ENCODE measurements around the gene GRK3.

DNA sequence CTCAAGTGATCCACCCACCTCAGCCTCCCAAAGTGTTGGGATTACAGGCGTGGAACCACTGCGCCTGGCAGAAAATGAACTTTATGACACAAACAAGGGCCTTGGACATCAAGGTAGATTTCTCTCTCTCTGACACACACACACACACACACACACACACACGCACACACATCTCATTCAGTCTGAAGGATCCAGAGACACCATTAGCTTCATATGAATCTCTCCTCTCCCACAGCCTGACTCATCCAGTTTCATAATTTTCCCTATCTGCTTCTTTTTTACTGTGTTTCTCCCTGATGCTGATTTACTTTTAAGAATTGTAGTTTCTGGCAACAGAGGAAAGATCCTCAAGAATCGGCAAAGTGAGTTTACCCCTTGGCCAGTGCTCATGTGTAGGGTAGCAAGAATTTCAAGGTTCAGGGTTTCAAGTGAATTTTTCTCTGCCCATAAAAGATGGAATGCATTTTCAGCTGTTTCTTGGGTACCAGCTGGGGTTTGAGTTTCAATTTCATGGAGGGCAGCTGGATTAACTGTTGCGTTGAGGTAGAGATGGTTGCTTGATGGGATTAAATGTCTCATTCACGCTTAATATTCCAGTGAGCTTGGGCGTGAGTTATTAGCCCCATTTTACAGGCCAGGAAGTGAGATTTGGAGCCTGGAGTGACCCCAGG, 181.0 kb downstream of the GRK3 start:
- TF ChIP-seq, protein P1, sequence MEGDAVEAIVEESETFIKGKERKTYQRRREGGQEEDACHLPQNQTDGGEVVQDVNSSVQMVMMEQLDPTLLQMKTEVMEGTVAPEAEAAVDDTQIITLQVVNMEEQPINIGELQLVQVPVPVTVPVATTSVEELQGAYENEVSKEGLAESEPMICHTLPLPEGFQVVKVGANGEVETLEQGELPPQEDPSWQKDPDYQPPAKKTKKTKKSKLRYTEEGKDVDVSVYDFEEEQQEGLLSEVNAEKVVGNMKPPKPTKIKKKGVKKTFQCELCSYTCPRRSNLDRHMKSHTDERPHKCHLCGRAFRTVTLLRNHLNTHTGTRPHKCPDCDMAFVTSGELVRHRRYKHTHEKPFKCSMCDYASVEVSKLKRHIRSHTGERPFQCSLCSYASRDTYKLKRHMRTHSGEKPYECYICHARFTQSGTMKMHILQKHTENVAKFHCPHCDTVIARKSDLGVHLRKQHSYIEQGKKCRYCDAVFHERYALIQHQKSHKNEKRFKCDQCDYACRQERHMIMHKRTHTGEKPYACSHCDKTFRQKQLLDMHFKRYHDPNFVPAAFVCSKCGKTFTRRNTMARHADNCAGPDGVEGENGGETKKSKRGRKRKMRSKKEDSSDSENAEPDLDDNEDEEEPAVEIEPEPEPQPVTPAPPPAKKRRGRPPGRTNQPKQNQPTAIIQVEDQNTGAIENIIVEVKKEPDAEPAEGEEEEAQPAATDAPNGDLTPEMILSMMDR (IDR thresholded peaks at IDR 0.05 in 4 of 5, conservative IDR thresholded peaks at IDR 0.05 in 1 of 5): no peak
- TF ChIP-seq POLR2A (IDR thresholded peaks at IDR 0.05): no peak

Measured in gastrocnemius medialis (tissue), 4 donors.